ENCODE results near the gene TBC1D22B. TPM values are rescaled to one million over a fixed set of nuclear protein-coding genes. Genes with fewer than 3 reads are reported as not detected.
"Not testable (repeated sequence)": the region's sequence is repeated elsewhere in the genome, so short reads cannot be mapped to it uniquely, and the experiment has no call there.

Gene TBC1D22B
- total RNA-seq, 4 donors from 2014 or later = 8.0 to 9.5 (median 8.5) TPM

GRCh38 chr6:37287519-37288157 lies 30.1 kb downstream of the TBC1D22B start:
- ATAC-seq (ENCODE audit: low FRiP score) = no peak
- no peak for DNase-seq (ENCODE audit: low spot score)
- TF ChIP-seq CTCF (IDR thresholded peaks at IDR 0.05) = no peak

- DNase-seq (ENCODE audit: low spot score) = no peak
These were observed 30.7 kb downstream of the TBC1D22B start for GRCh38 chr6:37288247-37288646.

GRCh38 chr6:37289931-37290330 lies 32.4 kb downstream of the TBC1D22B start:
- ATAC-seq (ENCODE audit: low FRiP score) (no peak), DNase-seq (ENCODE audit: low spot score) (no peak)
- no peak for TF ChIP-seq CTCF (IDR thresholded peaks at IDR 0.05)

More at GRCh38 chr6:37288247-37288646, 30.7 kb downstream of the TBC1D22B start:
- no peak for ATAC-seq (ENCODE audit: low FRiP score)
- TF ChIP-seq CTCF (IDR thresholded peaks at IDR 0.05) = no peak

- ATAC-seq (ENCODE audit: low FRiP score) (no peak), DNase-seq (ENCODE audit: low spot score) (no peak)
- no peak for TF ChIP-seq CTCF (IDR thresholded peaks at IDR 0.05)
These were observed 35.9 kb downstream of the TBC1D22B start for GRCh38 chr6:37293426-37293825.

GRCh38 chr6:37297637-37298036 lies 40.1 kb downstream of the TBC1D22B start:
- ATAC-seq (ENCODE audit: low FRiP score); DNase-seq (ENCODE audit: low spot score): not testable (repeated sequence)

- no peak for TF ChIP-seq CTCF (IDR thresholded peaks at IDR 0.05)
- no peak for DNase-seq (ENCODE audit: low spot score)
- no peak for ATAC-seq (ENCODE audit: low FRiP score)
These were observed 41.4 kb downstream of the TBC1D22B start for GRCh38 chr6:37298958-37299357.

GRCh38 chr6:37299990-37300389 lies 42.4 kb downstream of the TBC1D22B start:
- ATAC-seq (ENCODE audit: low FRiP score) (no peak), DNase-seq (ENCODE audit: low spot score) (no peak)
- TF ChIP-seq CTCF (IDR thresholded peaks at IDR 0.05) = no peak
